Astrocyte of the cerebellum (primary cell): ENCODE results near the gene DOK7.

Source experiments
- DNase-seq: peaks from one replicate; pipeline ENCODE4 v3.0.0-alpha.2; 2011; ENCODE audit warnings: low read depth
- H3K4me3 ChIP-seq: 2 replicates; pipeline ENCODE4 v1.5.1; 2011; ENCODE audit warnings: mild to moderate bottlenecking, low read depth, low read length, moderate library complexity
- CTCF ChIP-seq: IDR thresholded peaks from 2 replicates; pipeline ENCODE4 v1.5.1; 2012; ENCODE audit warnings: low read length, low read depth, moderate library complexity, mild to moderate bottlenecking; ENCODE audit errors: missing control alignments
- in situ Hi-C: cut with HindIII; loops from 2 replicates; pipeline ENCODE4 v1.10.0; 2017; ENCODE audit warnings: low sequenced_read_pairs

DOK7 gene

GRCh38 chr4:3416821-3417221 lies 46.3 kb upstream of the DOK7 start:
- no peak for DNase-seq
- no peak for TF ChIP-seq CTCF
- in situ Hi-C loops: no loop called here
- no peak overlapping the region for H3K4me3 ChIP-seq

GRCh38 chr4:3417448-3417847 lies 45.7 kb upstream of the DOK7 start:
- in situ Hi-C loops: no loop called here
- H3K4me3 ChIP-seq: no peak overlapping the region
- no peak for DNase-seq
- TF ChIP-seq CTCF: no peak

GRCh38 chr4:3418029-3418762 lies 44.9 kb upstream of the DOK7 start:
- H3K4me3 ChIP-seq: no peak overlapping the region
- TF ChIP-seq CTCF: peak; percentile 19
- in situ Hi-C loops: no loop called here
- no peak for DNase-seq

- TF ChIP-seq CTCF: no peak
- no peak for DNase-seq
- H3K4me3 ChIP-seq: no peak overlapping the region
- in situ Hi-C loops: no loop called here
Measured at GRCh38 chr4:3419836-3420605, 43.1 kb upstream of the DOK7 start.

GRCh38 chr4:3420606-3420955 lies 42.5 kb upstream of the DOK7 start:
- H3K4me3 ChIP-seq: no peak overlapping the region
- no peak for DNase-seq
- in situ Hi-C loops: no loop called here
- no peak for TF ChIP-seq CTCF

- in situ Hi-C loops: no loop called here
- no peak overlapping the region for H3K4me3 ChIP-seq
- DNase-seq: no peak
- TF ChIP-seq CTCF: no peak
Measured at GRCh38 chr4:3420956-3421355, 42.1 kb upstream of the DOK7 start.
